Small intestine (tissue), 7 donors: ENCODE measurements around the gene EPB41L2. TPM values are rescaled to one million over a fixed set of nuclear protein-coding genes. Genes with fewer than 3 reads are reported as not detected.

Experiments
- DNase-seq, 2 donors: peaks; one replicate each; pipeline versions ENCODE4 v3.0.0 to v3.0.0-alpha.2; 2013
- FAIRE-seq: peaks from 2 replicates; lab custom pipeline; 2012; peaks lifted over from hg19 to GRCh38; lab: Jason Lieb, UNC
- H3K27ac ChIP-seq, 3 donors: one replicate each; pipeline ENCODE4 v1.5.1; 2013; ENCODE audit warnings: low read length in 2 of 3, mild to moderate bottlenecking in 2 of 3, control low read depth in 1 of 3, inconsistent platforms in 1 of 3, low read depth in 1 of 3, moderate library complexity in 1 of 3
- H3K27me3 ChIP-seq, 3 donors: one replicate each; pipeline ENCODE4 v1.6.1; 2013; ENCODE audit warnings: low read length in 3 of 3, inconsistent platforms in 1 of 3; ENCODE audit not compliant: control insufficient read depth in 3 of 3, insufficient read depth in 3 of 3
- H3K36me3 ChIP-seq, 3 donors: one replicate each; pipeline ENCODE4 v1.6.1; 2013; ENCODE audit warnings: low read length in 3 of 3, inconsistent platforms in 1 of 3, low read depth in 1 of 3, mild to moderate bottlenecking in 1 of 3, moderate library complexity in 1 of 3; ENCODE audit not compliant: control insufficient read depth in 3 of 3, insufficient read depth in 2 of 3
- H3K4me1 ChIP-seq, 3 donors: one replicate each; pipeline ENCODE4 v1.6.1; 2013; ENCODE audit warnings: low read length in 2 of 3, inconsistent platforms in 1 of 3, low read depth in 1 of 3, mild to moderate bottlenecking in 1 of 3, moderate library complexity in 1 of 3; ENCODE audit not compliant: control insufficient read depth in 3 of 3, insufficient read depth in 2 of 3
- H3K4me3 ChIP-seq, 3 donors: one replicate each; pipeline ENCODE4 v1.5.1; 2013; ENCODE audit warnings: low read length in 3 of 3, control low read depth in 1 of 3, inconsistent platforms in 1 of 3, low read depth in 1 of 3, mild to moderate bottlenecking in 1 of 3, moderate library complexity in 1 of 3
- H3K9me3 ChIP-seq, 2 donors: one replicate each; pipeline ENCODE4 v1.6.1; 2013; ENCODE audit warnings: low read depth in 1 of 2, low read length in 1 of 2; ENCODE audit not compliant: control insufficient read depth in 2 of 2, insufficient read depth in 1 of 2
- WGBS, 3 donors: extraction: QIAGEN DNeasy Blood & Tissue Kit; methylation state at CpG; one replicate each; pipeline ENCODE4 v1.1.7; 2013; 5-methylcytosine and 5-hydroxymethylcytosine counted together
- polyA plus RNA-seq, 4 donors: library from polyadenylated mRNA; stranded (reverse) in 3 of 4; unstranded in 1 of 4; fragments of 200-250 nt in 3 of 4; fragments of 120-200 nt in 1 of 4; gene quantifications; one replicate each; pipeline versions ENCODE4 v1.2.1 to v1.2.3, GENCODE V29; 2013
- donor health status: healthy with polysubstance abuse.
- donor health status: control.
- donor health status: control.
- donor health status: Bipolar disorder and iron deficiency.
- donor health status: healthy.

The EPB41L2 gene
- polyA plus RNA-seq, 4 donors: 14.8 to 63.0 (median 31.1) TPM

GRCh38 chr6:131048933-131049515 is 14.0 kb downstream of the EPB41L2 start:
- WGBS, 3 donors: 79 to 96% (median 84%) methylated on average over 4 of the region's 4 CpGs
- FAIRE-seq (no peak), DNase-seq (no peak)
- Histone ChIP-seq H3K9me3 (peaks cover 3 to 15% of the 10 kb centered on the region in 2 donors), H3K4me3 (no peak overlapping the region), H3K36me3 (peaks cover 0 to 4% (median 1%) of the 10 kb centered on the region in 3 donors), H3K4me1 (no peaks in the 10 kb centered on the region), H3K27me3 (no peaks in the 10 kb centered on the region), H3K27ac (no peak overlapping the region)

- H3K9me3 ChIP-seq: peaks cover 0 to 9% of the 10 kb centered on the region in 2 donors
- no peaks in the 10 kb centered on the region for H3K27me3 ChIP-seq
- DNase-seq (no peak), FAIRE-seq (no peak)
- H3K4me3 ChIP-seq: no peak overlapping the region
- 90 to 96% (median 92%) methylated on average over 5 of the region's 5 CpGs for WGBS, 3 donors
- H3K27ac ChIP-seq: no peak overlapping the region
- no peaks in the 10 kb centered on the region for H3K36me3 ChIP-seq
- H3K4me1 ChIP-seq: no peaks in the 10 kb centered on the region
These were observed 14.6 kb downstream of the EPB41L2 start for GRCh38 chr6:131048459-131048858.

GRCh38 chr6:131045139-131045538 is 17.9 kb downstream of the EPB41L2 start:
- H3K9me3 ChIP-seq: no peaks in the 10 kb centered on the region

GRCh38 chr6:131043902-131044447 is 19.1 kb downstream of the EPB41L2 start:
- no peaks in the 10 kb centered on the region for H3K9me3 ChIP-seq
- DNase-seq (no peak), FAIRE-seq (no peak)
- H3K36me3 ChIP-seq: peaks cover 0 to 2% (median 0%) of the 10 kb centered on the region in 3 donors
- no peak overlapping the region for H3K4me3 ChIP-seq
- H3K27ac ChIP-seq: no peak overlapping the region
- 68 to 86% (median 82%) methylated on average over 4 of the region's 4 CpGs for WGBS, 3 donors
- peaks cover 0 to under 1% (median 0%) of the 10 kb centered on the region in 3 donors for H3K4me1 ChIP-seq
- no peaks in the 10 kb centered on the region for H3K27me3 ChIP-seq

More at GRCh38 chr6:131045139-131045538, 17.9 kb downstream of the EPB41L2 start:
- H3K4me1 ChIP-seq: no peaks in the 10 kb centered on the region
- H3K36me3 ChIP-seq: no peaks in the 10 kb centered on the region
- FAIRE-seq (peak; percentile 73), DNase-seq (no peak)
- H3K27me3 ChIP-seq: no peaks in the 10 kb centered on the region
- no peak overlapping the region for H3K4me3 ChIP-seq
- 83 to 88% (median 83%) methylated on average over 2 of the region's 2 CpGs for WGBS, 3 donors
- H3K27ac ChIP-seq: no peak overlapping the region

GRCh38 chr6:131042664-131043063 is 20.4 kb downstream of the EPB41L2 start:
- H3K4me3 ChIP-seq: no peak overlapping the region
- no peak overlapping the region for H3K27ac ChIP-seq
- no peaks in the 10 kb centered on the region for H3K27me3 ChIP-seq
- H3K36me3 ChIP-seq: peaks cover 0 to 2% (median 0%) of the 10 kb centered on the region in 3 donors
- no peak for FAIRE-seq
- no peaks in the 10 kb centered on the region for H3K9me3 ChIP-seq
- DNase-seq: no peak
- H3K4me1 ChIP-seq: peaks cover 0 to 2% (median 0%) of the 10 kb centered on the region in 3 donors
- 55 to 84% (median 78%) methylated on average over 2 of the region's 2 CpGs for WGBS, 3 donors

- no peaks in the 10 kb centered on the region for H3K27me3 ChIP-seq
- H3K36me3 ChIP-seq: peaks cover 0 to 2% (median 0%) of the 10 kb centered on the region in 3 donors
- 90 to 99% (median 93%) methylated on average over 2 of the region's 2 CpGs for WGBS, 3 donors
- no peaks in the 10 kb centered on the region for H3K9me3 ChIP-seq
- DNase-seq: no peak
- peaks cover 0 to 2% (median 0%) of the 10 kb centered on the region in 3 donors for H3K4me1 ChIP-seq
- peak; percentile 59 for FAIRE-seq
- H3K4me3 ChIP-seq: no peak overlapping the region
- no peak overlapping the region for H3K27ac ChIP-seq
These were observed 21.2 kb downstream of the EPB41L2 start for GRCh38 chr6:131041814-131042213.

GRCh38 chr6:131040866-131041265 is 22.2 kb downstream of the EPB41L2 start:
- Histone ChIP-seq H3K9me3 (no peaks in the 10 kb centered on the region), H3K4me1 (peaks cover 0 to 2% (median under 1%) of the 10 kb centered on the region in 3 donors), H3K27me3 (no peaks in the 10 kb centered on the region), H3K36me3 (peaks cover 0 to 2% (median 0%) of the 10 kb centered on the region in 3 donors), H3K27ac (no peak overlapping the region), H3K4me3 (no peak overlapping the region)
- WGBS, 3 donors: 79 to 89% (median 85%) methylated on average over 4 of the region's 4 CpGs
- no peak for DNase-seq
- no peak for FAIRE-seq

- H3K4me1 ChIP-seq: peaks cover 0 to 6% (median 2%) of the 10 kb centered on the region in 3 donors
- DNase-seq (no peak), FAIRE-seq (no peak)
- H3K36me3 ChIP-seq: peaks cover 0 to 2% (median 0%) of the 10 kb centered on the region in 3 donors
- H3K27me3 ChIP-seq: no peaks in the 10 kb centered on the region
- no peak overlapping the region for H3K27ac ChIP-seq
- no peak overlapping the region for H3K4me3 ChIP-seq
- 85 to 95% (median 93%) methylated on average over 4 of the region's 4 CpGs for WGBS, 3 donors
- H3K9me3 ChIP-seq: no peaks in the 10 kb centered on the region
These were observed 23.7 kb downstream of the EPB41L2 start for GRCh38 chr6:131039345-131039680.
